Measurements from ENCODE around the gene C1QB. TPM values are rescaled to one million over a fixed set of nuclear protein-coding genes. Genes with fewer than 3 reads are reported as not detected.
"Not testable (repeated sequence)": the region's sequence is repeated elsewhere in the genome, so short reads cannot be mapped to it uniquely, and the experiment has no call there.

Gene C1QB
- total and polyA plus RNA-seq, 7 experiments from 2014 or later: 0.53 to 2.4 (median 1.2) TPM; not detected in 3

DNA sequence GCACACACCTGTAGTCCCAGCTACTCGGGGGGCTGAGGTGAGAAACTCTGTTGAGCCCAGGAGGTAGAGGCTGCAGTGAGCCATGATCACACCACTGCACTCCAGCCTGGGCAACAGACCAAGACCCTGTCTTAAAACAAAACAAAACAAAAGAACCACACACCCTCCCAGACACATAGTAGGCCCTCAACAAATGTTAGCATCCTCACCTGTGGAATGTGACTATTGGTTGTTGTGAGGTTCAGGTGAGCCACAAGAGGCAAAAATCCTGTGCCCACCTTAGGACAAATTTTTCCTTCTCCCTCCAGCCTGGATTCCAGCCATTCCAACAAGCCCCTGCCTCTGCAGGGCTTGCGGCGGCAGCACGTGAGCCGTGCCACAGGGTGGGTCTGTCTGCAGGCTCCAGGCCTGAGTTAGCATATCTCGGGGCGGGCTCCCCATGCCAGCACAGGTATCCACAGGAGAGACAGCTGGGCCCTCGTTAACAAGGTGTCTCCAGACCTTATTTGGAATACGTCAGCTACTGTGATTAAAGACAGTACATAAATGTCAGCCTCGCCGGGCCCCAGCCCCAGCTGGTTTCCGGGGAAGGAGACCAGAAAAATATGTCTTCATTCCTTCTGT is 17.4 kb downstream of the C1QB start:
- Histone ChIP-seq H3K4me1 (ENCODE audit: control insufficient read depth in 2 of 2, insufficient read depth in 2 of 2, low read length in 2 of 2) (no peaks in the 10 kb centered on the region), H3K4me3 (ENCODE audit: low read length) (no peak overlapping the region), H3K9me3 (ENCODE audit: control insufficient read depth in 2 of 3, low read length in 3 of 3) (no peaks in the 10 kb centered on the region), H3K27me3 (ENCODE audit: control insufficient read depth in 2 of 2, insufficient read depth in 2 of 2, low read length in 2 of 2) (no peaks in the 10 kb centered on the region), H3K36me3 (ENCODE audit: control insufficient read depth in 2 of 3, insufficient read depth in 3 of 3, low read length in 3 of 3) (no peaks in the 10 kb centered on the region), H3K27ac (ENCODE audit: low read depth, low read length) (no peak overlapping the region)
- no peak for ATAC-seq
- peaks cover 20 to 60% (median 44%) of the 10 kb centered on the region in 5 donors for H3K27me3 Mint-ChIP-seq
- peaks cover 0 to 3% (median 0%) of the 10 kb centered on the region in 11 donors for H3K9me3 Mint-ChIP-seq
- intact Hi-C loops (cut with micrococcal nuclease): no loop called here
- H3K27ac Mint-ChIP-seq: no peak overlapping the region
- ChIA-PET POLR2A (no interaction called here), CTCF (no interaction called here)
- no peak for DNase-seq
- no peak overlapping the region for H3K4me3 Mint-ChIP-seq
- no peaks in the 10 kb centered on the region for H3K36me3 Mint-ChIP-seq
- no peaks in the 10 kb centered on the region for H3K4me1 Mint-ChIP-seq

DNA sequence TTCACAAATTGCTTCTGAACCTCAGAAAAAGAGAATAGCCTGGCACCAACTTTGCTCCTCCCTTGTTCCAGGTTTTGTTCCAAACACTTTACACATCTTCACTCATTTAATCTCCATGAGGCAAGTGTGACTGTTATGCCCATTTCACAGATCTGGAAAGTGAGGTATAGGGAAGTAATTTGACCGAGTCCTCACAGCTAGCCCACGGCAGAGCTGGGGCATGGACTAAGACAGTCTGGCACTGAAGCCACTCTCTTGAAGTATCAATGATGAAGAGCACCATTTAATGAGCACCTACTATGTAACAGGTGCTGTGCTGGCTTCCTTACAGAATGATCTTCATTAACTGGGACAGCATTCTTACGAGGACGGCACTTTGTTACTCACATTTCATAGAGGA is 19.0 kb downstream of the C1QB start:
- ATAC-seq: no peak

GRCh38 chr1:22673486-22674409 is 20.7 kb downstream of the C1QB start:
- Histone ChIP-seq H3K27ac (ENCODE audit: low read depth, low read length) (no peak overlapping the region), H3K4me1 (ENCODE audit: control insufficient read depth in 2 of 2, insufficient read depth in 2 of 2, low read length in 2 of 2) (no peaks in the 10 kb centered on the region), H3K9me3 (ENCODE audit: control insufficient read depth in 2 of 3, low read length in 3 of 3) (no peaks in the 10 kb centered on the region), H3K4me3 (ENCODE audit: low read length) (no peak overlapping the region), H3K27me3 (ENCODE audit: control insufficient read depth in 2 of 2, insufficient read depth in 2 of 2, low read length in 2 of 2) (no peaks in the 10 kb centered on the region), H3K36me3 (ENCODE audit: control insufficient read depth in 2 of 3, insufficient read depth in 3 of 3, low read length in 3 of 3) (no peaks in the 10 kb centered on the region)
- H3K4me3 Mint-ChIP-seq: no peak overlapping the region
- intact Hi-C loops (cut with micrococcal nuclease): no loop called here
- no peak overlapping the region for H3K27ac Mint-ChIP-seq
- no peak for ATAC-seq
- H3K9me3 Mint-ChIP-seq: peaks cover 0 to 3% (median 0%) of the 10 kb centered on the region in 11 donors
- H3K36me3 Mint-ChIP-seq: no peaks in the 10 kb centered on the region
- H3K4me1 Mint-ChIP-seq: no peaks in the 10 kb centered on the region
- POLR2A ChIA-PET: interaction anchor here (0.6 kb wide), 1 partner anchor 429 kb away, joined by 3 read pairs; no protein-coding TSS in a partner anchor
- peaks cover 20 to 61% (median 35%) of the 10 kb centered on the region in 5 donors for H3K27me3 Mint-ChIP-seq
- DNase-seq: no peak
- CTCF ChIA-PET: no interaction called here

More for the DNA sequence above, 19.0 kb downstream of the C1QB start:
- Mint-ChIP-seq H3K27me3 (peaks cover 20 to 67% (median 46%) of the 10 kb centered on the region in 5 donors), H3K4me1 (no peaks in the 10 kb centered on the region), H3K27ac (no peak overlapping the region), H3K36me3 (no peaks in the 10 kb centered on the region), H3K4me3 (no peak overlapping the region), H3K9me3 (peaks cover 0 to 3% (median 0%) of the 10 kb centered on the region in 11 donors)
- POLR2A ChIA-PET: no interaction called here
- no peak for DNase-seq
- Histone ChIP-seq H3K27ac (ENCODE audit: low read depth, low read length) (no peak overlapping the region), H3K36me3 (ENCODE audit: control insufficient read depth in 2 of 3, insufficient read depth in 3 of 3, low read length in 3 of 3) (no peaks in the 10 kb centered on the region), H3K4me1 (ENCODE audit: control insufficient read depth in 2 of 2, insufficient read depth in 2 of 2, low read length in 2 of 2) (no peaks in the 10 kb centered on the region), H3K4me3 (ENCODE audit: low read length) (no peak overlapping the region), H3K9me3 (ENCODE audit: control insufficient read depth in 2 of 3, low read length in 3 of 3) (no peaks in the 10 kb centered on the region), H3K27me3 (ENCODE audit: control insufficient read depth in 2 of 2, insufficient read depth in 2 of 2, low read length in 2 of 2) (no peaks in the 10 kb centered on the region)
- CTCF ChIA-PET: no interaction called here
- intact Hi-C loops (cut with micrococcal nuclease): no loop called here

GRCh38 chr1:22674410-22674749 is 21.3 kb downstream of the C1QB start:
- H3K27me3 Mint-ChIP-seq: peaks cover 18 to 56% (median 35%) of the 10 kb centered on the region in 5 donors
- ChIA-PET CTCF (no interaction called here), POLR2A (no interaction called here)
- H3K36me3 ChIP-seq (ENCODE audit: control insufficient read depth in 2 of 3, insufficient read depth in 3 of 3, low read length in 3 of 3): no peaks in the 10 kb centered on the region
- no peaks in the 10 kb centered on the region for H3K4me1 Mint-ChIP-seq
- H3K36me3 Mint-ChIP-seq: no peaks in the 10 kb centered on the region
- H3K4me3 ChIP-seq (ENCODE audit: low read length): no peak overlapping the region
- H3K9me3 Mint-ChIP-seq: peaks cover 0 to 1% (median 0%) of the 10 kb centered on the region in 11 donors
- H3K27me3 ChIP-seq (ENCODE audit: control insufficient read depth in 2 of 2, insufficient read depth in 2 of 2, low read length in 2 of 2): no peaks in the 10 kb centered on the region
- no peak overlapping the region for H3K4me3 Mint-ChIP-seq
- no peak overlapping the region for H3K27ac ChIP-seq (ENCODE audit: low read depth, low read length)
- DNase-seq (no peak), ATAC-seq (no peak)
- no peaks in the 10 kb centered on the region for H3K9me3 ChIP-seq (ENCODE audit: control insufficient read depth in 2 of 3, low read length in 3 of 3)
- H3K27ac Mint-ChIP-seq: no peak overlapping the region
- no peaks in the 10 kb centered on the region for H3K4me1 ChIP-seq (ENCODE audit: control insufficient read depth in 2 of 2, insufficient read depth in 2 of 2, low read length in 2 of 2)
- intact Hi-C loops (cut with micrococcal nuclease): no loop called here

DNA sequence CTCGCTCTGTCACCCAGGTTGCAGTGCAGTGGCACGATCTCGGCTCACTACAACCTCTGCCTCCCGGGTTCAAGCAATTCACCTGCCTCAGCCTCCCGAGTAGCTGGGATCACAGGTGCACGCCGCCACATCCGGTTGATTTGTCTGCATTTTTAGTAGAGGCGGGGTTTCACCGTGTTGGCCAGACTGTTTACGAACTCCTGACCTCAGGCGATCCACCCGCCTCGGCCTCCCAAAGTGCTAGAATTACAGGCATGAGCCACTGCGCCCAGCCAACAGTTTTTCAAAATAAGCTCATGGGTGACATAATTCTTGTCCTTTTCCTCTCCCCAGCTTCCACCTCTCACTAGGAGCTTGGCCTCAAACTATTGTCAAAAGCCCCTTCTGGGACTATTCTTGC is 23.1 kb downstream of the C1QB start:
- H3K4me3 ChIP-seq (ENCODE audit: low read length); POLR2A ChIA-PET; H3K9me3 Mint-ChIP-seq; H3K36me3 Mint-ChIP-seq; ATAC-seq; H3K36me3 ChIP-seq (ENCODE audit: control insufficient read depth in 2 of 3, insufficient read depth in 3 of 3, low read length in 3 of 3); H3K27me3 ChIP-seq (ENCODE audit: control insufficient read depth in 2 of 2, insufficient read depth in 2 of 2, low read length in 2 of 2); intact Hi-C loops (cut with micrococcal nuclease); H3K27ac Mint-ChIP-seq; H3K4me1 ChIP-seq (ENCODE audit: control insufficient read depth in 2 of 2, insufficient read depth in 2 of 2, low read length in 2 of 2); H3K9me3 ChIP-seq (ENCODE audit: control insufficient read depth in 2 of 3, low read length in 3 of 3); DNase-seq; H3K4me3 Mint-ChIP-seq; H3K4me1 Mint-ChIP-seq; H3K27ac ChIP-seq (ENCODE audit: low read depth, low read length): not testable (repeated sequence)
- H3K27me3 Mint-ChIP-seq: peaks cover 17 to 43% (median 30%) of the 10 kb centered on the region in 5 donors
- CTCF ChIA-PET: interaction anchor here (0.6 kb wide), 1 partner anchor 212 kb away, joined by 3 read pairs; no protein-coding TSS in a partner anchor

- CTCF ChIA-PET: no interaction called here
- intact Hi-C loops (cut with micrococcal nuclease): no loop called here
Measured at GRCh38 chr1:22676916-22677583, 24.0 kb downstream of the C1QB start.

More at GRCh38 chr1:22676916-22677583, 24.0 kb downstream of the C1QB start:
- DNase-seq (no peak), ATAC-seq (no peak)
- Mint-ChIP-seq H3K27ac (no peak overlapping the region), H3K4me3 (no peak overlapping the region), H3K27me3 (peaks cover 17 to 36% (median 28%) of the 10 kb centered on the region in 5 donors), H3K9me3 (peaks cover 0 to under 1% (median 0%) of the 10 kb centered on the region in 11 donors), H3K36me3 (no peaks in the 10 kb centered on the region), H3K4me1 (no peaks in the 10 kb centered on the region)
- H3K27me3 ChIP-seq (ENCODE audit: control insufficient read depth in 2 of 2, insufficient read depth in 2 of 2, low read length in 2 of 2): no peaks in the 10 kb centered on the region
- H3K9me3 ChIP-seq (ENCODE audit: control insufficient read depth in 2 of 3, low read length in 3 of 3): no peaks in the 10 kb centered on the region
- H3K36me3 ChIP-seq (ENCODE audit: control insufficient read depth in 2 of 3, insufficient read depth in 3 of 3, low read length in 3 of 3): no peaks in the 10 kb centered on the region
- POLR2A ChIA-PET: no interaction called here
- H3K4me3 ChIP-seq (ENCODE audit: low read length): no peak overlapping the region
- H3K4me1 ChIP-seq (ENCODE audit: control insufficient read depth in 2 of 2, insufficient read depth in 2 of 2, low read length in 2 of 2): no peaks in the 10 kb centered on the region
- no peak overlapping the region for H3K27ac ChIP-seq (ENCODE audit: low read depth, low read length)
